Chondrocyte (in vitro differentiated cells): ENCODE data around the gene WDR38. TPM values are rescaled to one million over a fixed set of nuclear protein-coding genes. Genes with fewer than 3 reads are reported as not detected.

Source experiments
- DNase-seq: peaks from one replicate; pipeline ENCODE4 v3.0.0; 2021; ENCODE audit warnings: mixed read lengths, low spot score
- H3K27ac Mint-ChIP-seq: one replicate; pipeline ENCODE4 v1.8.0; 2021; ENCODE audit warnings: mild to moderate bottlenecking, moderate library complexity, mixed read lengths; ENCODE audit not compliant: unreplicated experiment
- H3K27me3 Mint-ChIP-seq: 2 replicates; pipeline ENCODE4 v1.8.0; 2021; ENCODE audit warnings: low read depth, mixed read lengths
- H3K36me3 Mint-ChIP-seq: 2 replicates; pipeline ENCODE4 v1.8.0; 2021; ENCODE audit warnings: low read depth, mixed read lengths
- H3K4me1 Mint-ChIP-seq: 2 replicates; pipeline ENCODE4 v1.8.0; 2021; ENCODE audit warnings: low read depth, mild to moderate bottlenecking, mixed read lengths
- H3K4me3 Mint-ChIP-seq: one replicate; pipeline ENCODE4 v1.8.0; 2021; ENCODE audit warnings: mild to moderate bottlenecking, moderate library complexity, mixed read lengths; ENCODE audit not compliant: unreplicated experiment
- H3K9me3 Mint-ChIP-seq: 2 replicates; pipeline ENCODE4 v1.8.0; 2021; ENCODE audit warnings: low read depth, mixed read lengths
- long read RNA-seq: library from polyadenylated mRNA; stranded (forward); transcript quantifications from one replicate; pipeline ENCODE4 v2.0.0, GENCODE V29; 2021
- total RNA-seq: library from RNA; stranded (reverse); gene quantifications from 3 replicates; pipeline ENCODE4 v1.2.1, GENCODE V29; 2021
- TF ChIP-seq, protein P1 (sequence below): fragments of 200-600 bp; sonication (generic); IDR thresholded peaks from 2 replicates; pipeline ENCODE4 v1.5.0; 2021; ENCODE audit warnings: antibody characterized with exemption, mild to moderate bottlenecking, moderate library complexity

Gene WDR38, protein sequence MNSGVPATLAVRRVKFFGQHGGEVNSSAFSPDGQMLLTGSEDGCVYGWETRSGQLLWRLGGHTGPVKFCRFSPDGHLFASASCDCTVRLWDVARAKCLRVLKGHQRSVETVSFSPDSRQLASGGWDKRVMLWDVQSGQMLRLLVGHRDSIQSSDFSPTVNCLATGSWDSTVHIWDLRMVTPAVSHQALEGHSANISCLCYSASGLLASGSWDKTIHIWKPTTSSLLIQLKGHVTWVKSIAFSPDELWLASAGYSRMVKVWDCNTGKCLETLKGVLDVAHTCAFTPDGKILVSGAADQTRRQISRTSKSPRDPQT
- total RNA-seq: not detected in 3 replicates
- long read RNA-seq: 0 reads

DNA sequence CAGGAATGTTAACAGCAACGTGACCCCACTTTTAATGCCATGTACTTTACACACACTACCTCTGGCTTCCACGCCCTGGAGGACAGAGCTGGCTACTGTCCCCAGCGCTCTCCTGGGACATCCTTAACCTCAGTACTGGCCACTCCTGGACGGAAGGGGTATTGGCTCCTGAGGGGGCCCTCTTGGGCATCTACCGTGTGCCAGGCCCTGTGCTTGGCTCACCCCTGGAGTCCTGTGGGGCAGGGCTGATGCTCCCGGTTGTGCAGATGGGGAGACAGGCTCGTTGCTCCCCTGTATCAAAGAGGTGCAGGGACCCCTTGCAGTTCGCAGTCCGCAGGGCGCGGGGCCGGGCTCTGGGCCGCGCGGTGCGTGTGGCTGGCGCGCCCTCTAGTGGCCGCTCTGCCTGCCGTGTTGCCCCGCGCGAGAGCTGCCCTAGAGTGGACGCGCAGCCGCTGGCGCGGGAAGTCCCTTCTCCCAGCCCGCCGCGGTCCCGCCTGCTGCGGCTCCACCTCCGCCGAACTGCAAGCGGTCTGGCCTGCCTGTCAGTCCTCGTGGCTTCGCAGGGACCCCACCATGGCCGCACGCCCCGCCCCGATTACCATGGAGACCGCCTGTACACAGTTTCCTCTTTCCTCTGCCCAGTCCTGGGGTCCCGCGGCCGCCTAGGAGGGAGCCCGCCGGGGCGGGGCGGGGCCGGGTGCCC is at the start of gene WDR38:
WDR38 (plus strand) TSS at position 632 of the 703 bp plus-strand sequence. CDS start 72 bp downstream, outside the sequence.
- Mint-ChIP-seq H3K9me3 (no peaks in the 10 kb centered on the region), H3K36me3 (peaks cover 3% of the 10 kb centered on the region), H3K4me1 (peaks cover 40% of the 10 kb centered on the region), H3K27ac (peak within 1 kb of the TSS; percentile 93), H3K4me3 (peak within 1 kb of the TSS; percentile 68), H3K27me3 (no peaks in the 10 kb centered on the region)
- DNase-seq: no peak
- TF ChIP-seq, protein P1, sequence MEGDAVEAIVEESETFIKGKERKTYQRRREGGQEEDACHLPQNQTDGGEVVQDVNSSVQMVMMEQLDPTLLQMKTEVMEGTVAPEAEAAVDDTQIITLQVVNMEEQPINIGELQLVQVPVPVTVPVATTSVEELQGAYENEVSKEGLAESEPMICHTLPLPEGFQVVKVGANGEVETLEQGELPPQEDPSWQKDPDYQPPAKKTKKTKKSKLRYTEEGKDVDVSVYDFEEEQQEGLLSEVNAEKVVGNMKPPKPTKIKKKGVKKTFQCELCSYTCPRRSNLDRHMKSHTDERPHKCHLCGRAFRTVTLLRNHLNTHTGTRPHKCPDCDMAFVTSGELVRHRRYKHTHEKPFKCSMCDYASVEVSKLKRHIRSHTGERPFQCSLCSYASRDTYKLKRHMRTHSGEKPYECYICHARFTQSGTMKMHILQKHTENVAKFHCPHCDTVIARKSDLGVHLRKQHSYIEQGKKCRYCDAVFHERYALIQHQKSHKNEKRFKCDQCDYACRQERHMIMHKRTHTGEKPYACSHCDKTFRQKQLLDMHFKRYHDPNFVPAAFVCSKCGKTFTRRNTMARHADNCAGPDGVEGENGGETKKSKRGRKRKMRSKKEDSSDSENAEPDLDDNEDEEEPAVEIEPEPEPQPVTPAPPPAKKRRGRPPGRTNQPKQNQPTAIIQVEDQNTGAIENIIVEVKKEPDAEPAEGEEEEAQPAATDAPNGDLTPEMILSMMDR: peak; percentile 100

DNA sequence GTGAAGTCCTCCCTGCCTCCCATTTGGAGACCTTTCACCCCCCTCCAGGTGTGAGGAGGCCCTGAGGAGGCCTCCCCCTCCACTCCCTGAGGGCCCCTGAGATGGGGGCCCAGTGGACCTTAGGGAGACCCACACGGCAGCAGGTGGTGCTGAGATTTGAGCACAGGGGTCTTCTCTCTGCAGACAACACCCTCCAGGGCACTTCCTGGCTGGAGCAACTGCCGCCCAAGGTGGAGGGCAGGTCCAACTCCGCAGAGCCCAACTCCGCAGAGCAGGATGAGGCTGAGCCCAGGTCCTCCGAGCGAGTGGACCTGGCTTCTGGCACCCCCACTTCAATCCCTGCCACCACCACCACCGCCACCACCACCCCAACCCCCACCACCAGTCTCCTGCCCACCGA is 49.3 kb upstream of the WDR38 start:
- Mint-ChIP-seq H3K27me3 (no peaks in the 10 kb centered on the region), H3K27ac (no peak overlapping the region), H3K9me3 (no peaks in the 10 kb centered on the region), H3K4me3 (no peak overlapping the region), H3K36me3 (peaks cover 22% of the 10 kb centered on the region), H3K4me1 (peaks cover 4% of the 10 kb centered on the region)
- no peak for DNase-seq
- TF ChIP-seq, protein P1: no peak

DNA sequence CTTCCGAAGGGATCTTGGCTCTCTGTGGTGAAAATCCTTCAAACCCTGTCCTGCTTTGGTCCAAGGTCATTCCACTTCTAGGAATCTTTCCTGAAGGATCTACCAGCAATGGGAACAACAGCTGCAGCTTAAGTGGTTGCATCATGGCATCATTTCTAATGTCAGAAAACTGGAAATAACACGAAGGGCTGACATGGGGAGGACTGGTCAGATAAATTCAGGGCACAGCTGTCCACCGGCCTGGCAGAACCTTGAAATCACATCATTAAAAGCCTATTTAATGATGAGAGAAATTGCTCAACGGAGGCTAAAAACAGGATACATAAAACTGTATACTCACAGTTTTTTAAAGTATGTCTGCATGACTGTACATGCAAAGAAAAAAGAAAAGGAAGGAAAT is 48.1 kb upstream of the WDR38 start:
- Mint-ChIP-seq H3K4me3 (no peak overlapping the region), H3K9me3 (no peaks in the 10 kb centered on the region), H3K4me1 (peaks cover 8% of the 10 kb centered on the region), H3K27me3 (no peaks in the 10 kb centered on the region), H3K36me3 (peaks cover 20% of the 10 kb centered on the region), H3K27ac (no peak overlapping the region)
- TF ChIP-seq, protein P1: no peak
- no peak for DNase-seq

DNA sequence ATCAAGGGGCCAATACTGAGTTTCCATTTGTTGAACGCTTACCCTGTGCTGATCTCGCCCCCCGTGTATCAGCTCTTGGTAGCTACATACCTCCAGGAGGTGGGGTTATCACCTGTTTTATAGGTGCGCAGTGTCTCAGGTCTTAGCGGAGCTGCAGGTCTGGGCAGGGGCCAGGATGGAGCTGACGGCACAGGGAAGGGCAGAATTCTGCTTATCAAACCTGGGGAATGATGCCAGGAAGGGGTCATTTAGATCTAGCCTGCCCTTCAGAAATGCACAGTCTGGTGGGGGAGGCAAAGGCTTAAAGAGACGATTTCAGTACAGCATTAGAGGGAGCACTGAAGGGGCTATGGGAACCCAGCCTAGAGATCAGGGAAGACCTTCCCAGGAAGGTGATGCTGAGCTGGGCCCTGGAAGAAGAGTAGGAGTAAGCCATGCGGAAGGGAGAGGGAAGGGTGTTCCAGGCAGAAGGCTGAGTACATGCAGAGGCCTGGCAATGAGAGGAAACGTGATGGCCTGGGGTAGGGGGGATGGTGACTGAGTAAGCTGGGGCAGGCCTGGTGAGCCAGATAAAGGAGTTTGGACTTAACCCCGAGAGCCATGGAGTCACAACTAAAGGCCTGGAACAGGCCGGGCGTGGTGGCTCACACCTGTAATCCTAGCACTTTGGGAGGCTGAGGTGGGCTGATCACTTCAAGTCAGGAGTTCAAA is 44.9 kb upstream of the WDR38 start:
- no peak for DNase-seq
- peak overlapping the region; percentile 60 for H3K27ac Mint-ChIP-seq
- TF ChIP-seq, protein P1: no peak
- no peaks in the 10 kb centered on the region for H3K27me3 Mint-ChIP-seq
- H3K36me3 Mint-ChIP-seq: peaks cover 11% of the 10 kb centered on the region
- H3K4me1 Mint-ChIP-seq: peaks cover 40% of the 10 kb centered on the region
- H3K4me3 Mint-ChIP-seq: no peak overlapping the region
- H3K9me3 Mint-ChIP-seq: no peaks in the 10 kb centered on the region

DNA sequence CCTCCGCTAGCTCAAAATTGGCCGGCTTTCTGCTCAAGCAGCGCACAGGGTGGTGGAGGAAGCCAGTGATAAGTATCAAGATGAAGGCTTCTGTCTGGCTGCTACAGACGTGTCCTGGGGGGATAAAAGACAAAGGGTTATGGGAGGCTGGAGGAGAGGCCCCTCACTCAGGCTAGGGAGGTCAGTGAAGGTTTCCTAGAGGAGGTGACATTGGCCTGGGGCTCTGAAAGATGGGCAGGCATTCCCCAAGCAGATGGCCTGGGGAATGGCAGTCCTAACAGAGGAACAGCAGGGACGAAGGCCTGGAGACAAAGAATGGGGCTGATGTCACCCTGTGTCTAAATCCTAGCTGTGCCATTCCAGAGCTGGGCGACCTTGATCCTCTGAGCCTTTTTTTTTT is 44.0 kb upstream of the WDR38 start:
- Mint-ChIP-seq H3K4me1 (peaks cover 49% of the 10 kb centered on the region), H3K36me3 (peaks cover 11% of the 10 kb centered on the region), H3K9me3 (no peaks in the 10 kb centered on the region), H3K27ac (no peak overlapping the region), H3K4me3 (no peak overlapping the region), H3K27me3 (no peaks in the 10 kb centered on the region)
- TF ChIP-seq, protein P1: no peak
- DNase-seq: no peak
